T-helper 2 cell treated with Interferon-gamma antibody and Interleukin-4, amounts not matched to agents 5 μg/mL and 100 μg/mL, for 36 hours (primary cell): ENCODE measurements around the gene SCTR.

ENCODE experiments used
- DNase-seq: peaks from one replicate; pipeline ENCODE4 v3.0.0; 2021; ENCODE audit warnings: low spot score
- H3K27ac Mint-ChIP-seq: one replicate; pipeline ENCODE4 v1.8.0; 2021; ENCODE audit warnings: mild to moderate bottlenecking, mixed read lengths
- H3K27me3 Mint-ChIP-seq: one replicate; pipeline ENCODE4 v1.8.0; 2021; ENCODE audit warnings: low read depth, mixed read lengths
- H3K36me3 Mint-ChIP-seq: one replicate; pipeline ENCODE4 v1.8.0; 2021; ENCODE audit warnings: low read depth, mixed read lengths
- H3K4me1 Mint-ChIP-seq: one replicate; pipeline ENCODE4 v1.8.0; 2021; ENCODE audit warnings: low read depth, mixed read lengths
- H3K4me3 Mint-ChIP-seq: one replicate; pipeline ENCODE4 v1.8.0; 2022; ENCODE audit warnings: mild to moderate bottlenecking, moderate library complexity, mixed read lengths
- H3K9me3 Mint-ChIP-seq: one replicate; pipeline ENCODE4 v1.8.0; 2021; ENCODE audit warnings: mixed read lengths

SCTR gene

DNA sequence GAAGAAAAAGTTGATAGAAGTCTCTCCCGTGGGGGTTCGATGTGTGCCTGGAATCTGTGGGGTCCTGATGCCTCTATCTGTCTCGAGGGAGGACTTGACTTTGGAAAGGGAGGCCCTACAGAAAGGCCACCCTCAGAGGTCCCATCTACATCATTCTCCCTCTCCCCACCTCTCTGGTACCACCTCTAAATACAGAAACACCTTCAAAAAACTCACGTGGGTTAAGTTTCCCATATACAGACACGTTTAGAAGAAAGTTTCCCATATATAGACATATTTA is 97.9 kb downstream of the SCTR start:
- H3K9me3 Mint-ChIP-seq, result no peaks in the 10 kb centered on the region
- no peaks in the 10 kb centered on the region for H3K36me3 Mint-ChIP-seq
- no peak overlapping the region for H3K27ac Mint-ChIP-seq
- no peaks in the 10 kb centered on the region for H3K4me1 Mint-ChIP-seq
- DNase-seq, result no peak
- H3K27me3 Mint-ChIP-seq, result peaks cover 59% of the 10 kb centered on the region
- H3K4me3 Mint-ChIP-seq, result no peak overlapping the region

DNA sequence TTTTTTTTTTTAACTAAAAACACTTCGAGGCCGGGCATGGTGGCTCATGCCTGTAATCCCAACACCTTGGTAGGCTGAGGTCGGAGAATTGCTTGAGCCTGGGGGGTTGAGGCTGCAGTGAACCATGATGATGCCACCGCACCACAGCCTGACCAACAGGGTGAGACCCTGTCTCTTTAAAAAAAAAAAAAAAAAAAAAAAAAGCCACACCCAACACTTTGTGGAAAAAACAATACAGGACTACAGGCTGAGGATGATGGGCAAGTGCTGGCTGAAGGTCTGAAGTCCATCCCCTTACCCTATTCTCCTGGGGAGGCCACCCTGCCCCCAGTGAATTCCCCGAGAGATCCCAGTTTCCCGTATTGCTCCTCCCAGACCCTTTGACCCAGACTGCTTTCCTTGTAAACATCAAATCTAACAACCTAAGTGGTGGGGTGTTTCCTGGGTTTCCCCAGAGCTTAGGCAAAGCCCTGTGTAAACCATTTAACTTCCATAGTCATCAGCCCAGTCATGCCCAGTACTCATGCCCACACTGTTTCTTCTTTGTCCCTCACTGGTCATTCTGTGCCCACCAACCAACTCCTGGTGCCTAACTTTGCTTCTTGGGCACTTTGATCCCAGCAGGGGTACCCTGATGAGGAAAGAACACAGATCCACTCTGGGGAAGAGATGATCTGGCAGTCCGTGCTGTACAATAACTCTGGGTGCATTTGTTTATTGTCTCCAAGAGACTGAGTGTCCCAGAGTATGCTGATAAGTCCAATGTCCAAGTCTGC is 98.5 kb downstream of the SCTR start:
- no peak for DNase-seq
- Mint-ChIP-seq H3K4me3 (no peak overlapping the region), H3K27me3 (peaks cover 55% of the 10 kb centered on the region), H3K4me1 (no peaks in the 10 kb centered on the region), H3K36me3 (no peaks in the 10 kb centered on the region), H3K9me3 (no peaks in the 10 kb centered on the region), H3K27ac (no peak overlapping the region)

- Mint-ChIP-seq H3K9me3 (no peaks in the 10 kb centered on the region), H3K4me3 (no peak overlapping the region), H3K4me1 (no peaks in the 10 kb centered on the region), H3K36me3 (no peaks in the 10 kb centered on the region), H3K27ac (no peak overlapping the region), H3K27me3 (peaks cover 48% of the 10 kb centered on the region)
- DNase-seq, result no peak
These were observed 99.2 kb downstream of the SCTR start for GRCh38 chr2:119425119-119425405.

GRCh38 chr2:119424284-119425118 is 99.8 kb downstream of the SCTR start:
- H3K27me3 Mint-ChIP-seq, result peaks cover 44% of the 10 kb centered on the region
- H3K27ac Mint-ChIP-seq, result no peak overlapping the region
- no peak for DNase-seq
- H3K36me3 Mint-ChIP-seq, result no peaks in the 10 kb centered on the region
- no peaks in the 10 kb centered on the region for H3K9me3 Mint-ChIP-seq
- no peaks in the 10 kb centered on the region for H3K4me1 Mint-ChIP-seq
- no peak overlapping the region for H3K4me3 Mint-ChIP-seq

DNA sequence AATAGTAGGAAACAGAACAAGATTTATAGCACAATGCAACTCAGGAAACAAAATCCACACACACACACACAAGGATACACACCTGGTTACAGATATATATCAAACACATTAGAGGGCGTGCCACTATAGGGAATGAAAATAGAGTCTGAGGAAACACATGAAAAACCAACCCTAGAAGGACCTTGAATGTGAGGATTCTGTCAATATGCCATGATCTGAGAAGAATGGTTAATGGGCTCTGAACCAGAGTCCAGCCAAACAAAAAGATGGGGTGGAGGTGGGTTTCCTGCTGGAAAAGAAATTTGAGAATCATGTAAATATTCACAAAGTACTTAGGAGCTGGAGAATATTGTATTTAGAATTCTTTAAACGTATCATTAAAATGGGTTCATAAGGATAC is 100.5 kb downstream of the SCTR start:
- H3K4me1 Mint-ChIP-seq, result no peaks in the 10 kb centered on the region
- no peaks in the 10 kb centered on the region for H3K9me3 Mint-ChIP-seq
- H3K27ac Mint-ChIP-seq, result no peak overlapping the region
- H3K4me3 Mint-ChIP-seq, result no peak overlapping the region
- no peaks in the 10 kb centered on the region for H3K36me3 Mint-ChIP-seq
- peaks cover 38% of the 10 kb centered on the region for H3K27me3 Mint-ChIP-seq
- no peak for DNase-seq

GRCh38 chr2:119423108-119423444 is 101.2 kb downstream of the SCTR start:
- no peaks in the 10 kb centered on the region for H3K4me1 Mint-ChIP-seq
- no peaks in the 10 kb centered on the region for H3K9me3 Mint-ChIP-seq
- DNase-seq, result no peak
- no peaks in the 10 kb centered on the region for H3K36me3 Mint-ChIP-seq
- H3K4me3 Mint-ChIP-seq, result no peak overlapping the region
- no peak overlapping the region for H3K27ac Mint-ChIP-seq
- H3K27me3 Mint-ChIP-seq, result peaks cover 32% of the 10 kb centered on the region

- no peak for DNase-seq
- H3K36me3 Mint-ChIP-seq, result no peaks in the 10 kb centered on the region
- peaks cover 27% of the 10 kb centered on the region for H3K27me3 Mint-ChIP-seq
- no peak overlapping the region for H3K27ac Mint-ChIP-seq
- H3K4me3 Mint-ChIP-seq, result no peak overlapping the region
- no peaks in the 10 kb centered on the region for H3K9me3 Mint-ChIP-seq
- no peaks in the 10 kb centered on the region for H3K4me1 Mint-ChIP-seq
These were observed 101.7 kb downstream of the SCTR start for GRCh38 chr2:119422360-119423107.

- Mint-ChIP-seq H3K4me3 (no peak overlapping the region), H3K4me1 (no peaks in the 10 kb centered on the region), H3K27me3 (peaks cover 26% of the 10 kb centered on the region), H3K27ac (no peak overlapping the region), H3K36me3 (no peaks in the 10 kb centered on the region), H3K9me3 (no peaks in the 10 kb centered on the region)
- no peak for DNase-seq
These were observed 102.5 kb downstream of the SCTR start for GRCh38 chr2:119421741-119422140.

DNA sequence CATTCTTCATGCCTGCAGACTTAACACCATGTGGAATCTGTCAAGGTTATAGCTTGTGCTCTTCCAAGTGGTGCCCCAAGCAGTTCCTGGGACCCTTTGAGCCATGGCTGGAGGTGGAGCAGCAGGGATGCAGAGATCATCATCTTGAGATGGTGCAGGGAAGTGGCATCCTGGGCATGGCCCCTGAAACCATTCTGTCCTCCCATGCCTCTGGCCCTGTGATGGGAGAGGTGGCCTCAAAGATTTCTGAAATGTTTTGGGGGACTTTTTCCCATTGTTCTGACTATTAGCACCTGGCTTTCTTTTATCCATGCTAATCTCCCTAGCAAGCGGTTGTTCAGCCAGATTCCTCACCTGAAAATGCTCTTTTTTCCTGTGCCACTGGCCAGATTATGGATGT is 103.0 kb downstream of the SCTR start:
- Mint-ChIP-seq H3K27ac (no peak overlapping the region), H3K4me1 (no peaks in the 10 kb centered on the region), H3K36me3 (no peaks in the 10 kb centered on the region), H3K27me3 (peaks cover 24% of the 10 kb centered on the region), H3K4me3 (no peak overlapping the region), H3K9me3 (no peaks in the 10 kb centered on the region)
- no peak for DNase-seq

GRCh38 chr2:119419803-119420508 is 104.3 kb downstream of the SCTR start:
- no peak overlapping the region for H3K4me3 Mint-ChIP-seq
- no peaks in the 10 kb centered on the region for H3K36me3 Mint-ChIP-seq
- H3K27ac Mint-ChIP-seq, result no peak overlapping the region
- no peak for DNase-seq
- peaks cover 24% of the 10 kb centered on the region for H3K27me3 Mint-ChIP-seq
- no peaks in the 10 kb centered on the region for H3K9me3 Mint-ChIP-seq
- H3K4me1 Mint-ChIP-seq, result peaks cover 1% of the 10 kb centered on the region

DNA sequence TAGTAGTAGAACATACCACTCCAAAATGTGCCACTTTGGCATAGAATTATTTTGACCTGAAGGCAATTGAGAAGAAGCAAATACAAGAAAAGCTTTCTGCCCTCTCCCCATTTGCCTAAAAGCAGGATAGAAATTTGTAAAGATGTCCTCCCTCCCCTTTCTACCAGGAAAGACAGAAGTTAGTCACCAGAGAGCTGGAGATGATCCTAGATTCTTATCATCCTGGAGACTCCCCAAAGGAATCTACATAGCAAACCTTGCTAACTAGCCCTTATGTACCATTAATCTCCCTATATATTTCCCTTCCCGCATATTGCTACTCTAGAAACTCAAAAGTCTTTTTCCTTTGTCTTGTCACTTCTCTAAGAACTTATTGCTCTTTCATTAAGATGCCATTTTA is 105.2 kb downstream of the SCTR start:
- Mint-ChIP-seq H3K4me1 (peaks cover 3% of the 10 kb centered on the region), H3K9me3 (no peaks in the 10 kb centered on the region)

GRCh38 chr2:119417908-119418307 is 106.4 kb downstream of the SCTR start:
- DNase-seq, result no peak
- H3K9me3 Mint-ChIP-seq, result no peaks in the 10 kb centered on the region
- H3K27me3 Mint-ChIP-seq, result peaks cover 18% of the 10 kb centered on the region
- no peak overlapping the region for H3K4me3 Mint-ChIP-seq
- no peak overlapping the region for H3K27ac Mint-ChIP-seq
- H3K36me3 Mint-ChIP-seq, result no peaks in the 10 kb centered on the region
- H3K4me1 Mint-ChIP-seq, result peaks cover 3% of the 10 kb centered on the region

More for the DNA sequence above, 105.2 kb downstream of the SCTR start:
- Mint-ChIP-seq H3K36me3 (no peaks in the 10 kb centered on the region), H3K4me3 (no peak overlapping the region), H3K27ac (no peak overlapping the region), H3K27me3 (peaks cover 23% of the 10 kb centered on the region)
- no peak for DNase-seq

GRCh38 chr2:119416299-119416923 is 107.9 kb downstream of the SCTR start:
- no peak overlapping the region for H3K27ac Mint-ChIP-seq
- H3K9me3 Mint-ChIP-seq, result no peaks in the 10 kb centered on the region
- H3K4me3 Mint-ChIP-seq, result no peak overlapping the region
- peaks cover 3% of the 10 kb centered on the region for H3K4me1 Mint-ChIP-seq
- DNase-seq, result no peak
- H3K27me3 Mint-ChIP-seq, result peaks cover 10% of the 10 kb centered on the region
- H3K36me3 Mint-ChIP-seq, result no peaks in the 10 kb centered on the region
